ENCODE results near the gene FOXRED1. TPM values are rescaled to one million over a fixed set of nuclear protein-coding genes. Genes with fewer than 3 reads are reported as not detected.

The FOXRED1 gene
- total and polyA plus RNA-seq, 10 of the 15 experiments (the other 5 are each of a cell fraction or from before 2014, with no cell fraction given) = 9.9 to 67.7 (median 38.0) TPM

GRCh38 chr11:126226334-126227084 is 42.4 kb upstream of the FOXRED1 start:
- Histone ChIP-seq H4K20me1 (ENCODE audit: control insufficient read depth, insufficient read depth) (no peaks in the 10 kb centered on the region), H2AFZ (ENCODE audit: control insufficient read depth, low read depth, low read length) (no peak overlapping the region), H3K36me3 (ENCODE audit: control insufficient read depth in 2 of 2, insufficient read depth in 2 of 2, low read length in 1 of 2) (peaks cover 2 to 4% of the 10 kb centered on the region in 2 experiments; a peak in 3 of 4 replicates), H3K4me3 (no peak overlapping the region), H3K9me3 (replicated peaks; ENCODE audit: control insufficient read depth, insufficient read depth, low read length) (no peaks in the 10 kb centered on the region), H3K27me3 (replicated peaks in 1 of 2; ENCODE audit: control insufficient read depth in 2 of 2, insufficient read depth in 2 of 2, low read length in 1 of 2) (no peaks in the 10 kb centered on the region), H3K79me2 (ENCODE audit: control insufficient read depth, insufficient read depth, low read length) (peaks cover 1% of the 10 kb centered on the region), H3K4me2 (ENCODE audit: control insufficient read depth, insufficient read depth) (no peak overlapping the region), H3K9ac (ENCODE audit: control insufficient read depth, insufficient read depth, low read length) (no peak overlapping the region), H3K27ac (ENCODE audit: control insufficient read depth, insufficient read depth) (no peak overlapping the region), H3K4me1 (ENCODE audit: control insufficient read depth, insufficient read depth, low read length) (no peaks in the 10 kb centered on the region)
- POLR2A ChIA-PET = interaction anchor here (0.6 to 0.7 kb wide), 3 partner anchors 74 to 660 kb away, joined by 3 to 4 read pairs (median 3); no protein-coding TSS in a partner anchor
- in situ Hi-C loops (cut with MboI) = no loop called here
- no peak for FAIRE-seq
- ATAC-seq = no peak
- no peak for DNase-seq (ENCODE audit: low read depth, low spot score)
- intact Hi-C loops (cut with micrococcal nuclease; ENCODE audit: unreplicated experiment) = no loop called here
- 99% methylated on average over 11 of the region's 15 CpGs for WGBS (ENCODE audit: insufficient coverage, insufficient replicate concordance, low lambda C conversion rate, missing lambda C conversion rate)
- no TSS peak for BruUV-seq (replicated peaks)
- CTCF ChIA-PET = no interaction called here
- TF ChIP-seq SREBF1 (IDR thresholded peaks at IDR 0.05; ENCODE audit: low read length) (no peak), SPI1 (IDR thresholded peaks at IDR 0.05; ENCODE audit: borderline replicate concordance, insufficient read depth, low read depth, low read length) (no peak), SUZ12 (IDR thresholded peaks at IDR 0.05; ENCODE audit: unreplicated experiment) (no peak), POLR2A (IDR thresholded peaks at IDR 0.05; ENCODE audit: low read depth, low read length) (no peak), CREM (IDR thresholded peaks at IDR 0.05; ENCODE audit: low read depth) (no peak), PAX8 (IDR thresholded peaks at IDR 0.05) (no peak), CBX5 (IDR thresholded peaks at IDR 0.05; ENCODE audit: low read depth) (no peak)
- RAD21 ChIA-PET (ENCODE audit: unreplicated experiment) = interaction anchor here (0.6 to 0.7 kb wide), 2 partner anchors 37 to 312 kb away, joined by 3 to 4 read pairs; no protein-coding TSS in a partner anchor
- SMC1A ChIA-PET (ENCODE audit: uncharacterized antibody, unreplicated experiment) = no interaction called here

Measured in GM12878 (cell line).